GM12891 (cell line): ENCODE data around the gene C11orf68.

Experiments used
- DNase-seq: peaks from one replicate; pipeline ENCODE4 v3.0.0; 2011; ENCODE audit warnings: low spot score; ENCODE audit not compliant: insufficient read length
- FAIRE-seq: peaks from 2 replicates; lab custom pipeline; 2011; peaks lifted over from hg19 to GRCh38; lab: Jason Lieb, UNC
- PAX5 ChIP-seq: IDR thresholded peaks from 2 replicates; pipeline ENCODE4 v1.6.1; 2011; ENCODE audit warnings: low read length, moderate library complexity, mild to moderate bottlenecking; ENCODE audit not compliant: insufficient read depth, severe bottlenecking
- POLR2A ChIP-seq: IDR thresholded peaks from 2 replicates; pipeline ENCODE4 v1.6.1; 2011; ENCODE audit warnings: low read depth, low read length, control low read depth
- POLR2AphosphoS5 ChIP-seq: IDR thresholded peaks from 2 replicates; pipeline ENCODE4 v1.6.1; 2011; ENCODE audit warnings: low read depth, low read length, control low read depth
- POU2F2 ChIP-seq: IDR thresholded peaks from 2 replicates; pipeline ENCODE4 v1.6.1; 2011; ENCODE audit warnings: low read depth, mild to moderate bottlenecking, control low read depth, low read length, moderate library complexity
- SPI1 ChIP-seq: IDR thresholded peaks from 2 replicates; pipeline ENCODE4 v1.6.1; 2011; ENCODE audit warnings: low read depth, low read length, control low read depth
- TAF1 ChIP-seq: IDR thresholded peaks from 2 replicates; pipeline ENCODE4 v1.6.1; 2011; ENCODE audit warnings: low read depth, low read length, control low read depth

The C11orf68 gene

DNA sequence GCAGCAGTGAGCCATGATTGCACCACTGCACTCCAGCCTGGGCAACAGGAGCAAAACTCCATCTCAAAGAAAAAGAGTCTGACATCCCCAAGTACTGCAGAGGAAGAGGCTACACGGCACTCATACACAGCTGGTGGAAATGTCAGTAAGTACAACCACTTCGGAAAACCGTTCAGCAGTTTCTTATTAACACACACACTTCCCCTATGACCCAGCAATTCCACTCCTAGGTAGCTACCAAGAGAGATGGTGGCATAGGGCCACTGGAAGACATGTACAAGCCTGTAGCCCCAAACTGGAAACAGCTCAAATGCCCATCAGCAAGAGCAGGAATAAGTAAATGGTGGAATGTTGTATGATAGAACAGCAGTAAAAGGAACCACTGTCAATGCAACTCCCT, 3.7 kb upstream of the C11orf68 start:
- TF ChIP-seq SPI1, result no peak
- TF ChIP-seq PAX5, result no peak
- TF ChIP-seq POLR2A, result no peak
- no peak for TF ChIP-seq POLR2AphosphoS5
- no peak for TF ChIP-seq TAF1
- no peak for TF ChIP-seq POU2F2
- FAIRE-seq (no peak), DNase-seq (no peak)

DNA sequence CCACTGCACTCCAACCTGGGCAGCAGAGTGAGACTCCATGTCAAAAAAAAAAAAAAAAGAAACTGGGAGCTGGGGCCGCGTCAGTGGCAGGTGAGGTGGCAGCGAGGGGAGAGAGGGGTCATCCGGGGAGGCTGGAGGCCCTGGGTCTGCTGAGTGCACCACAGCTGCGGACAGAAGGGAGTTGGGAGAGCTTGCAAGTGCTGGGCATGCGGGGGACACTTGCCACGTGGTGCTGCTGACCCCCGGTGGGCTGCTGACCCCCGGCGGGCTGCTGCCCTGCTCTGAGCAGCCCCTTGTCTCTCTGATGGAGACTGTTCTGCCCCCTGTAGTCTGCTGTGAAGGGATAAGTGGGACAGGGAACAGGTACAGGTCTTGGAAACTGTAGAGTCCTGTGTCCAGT, 3.0 kb upstream of the C11orf68 start:
- no peak for FAIRE-seq
- TF ChIP-seq SPI1 (no peak), POLR2AphosphoS5 (no peak), POU2F2 (no peak), TAF1 (no peak), POLR2A (no peak), PAX5 (no peak)
- no peak for DNase-seq

DNA sequence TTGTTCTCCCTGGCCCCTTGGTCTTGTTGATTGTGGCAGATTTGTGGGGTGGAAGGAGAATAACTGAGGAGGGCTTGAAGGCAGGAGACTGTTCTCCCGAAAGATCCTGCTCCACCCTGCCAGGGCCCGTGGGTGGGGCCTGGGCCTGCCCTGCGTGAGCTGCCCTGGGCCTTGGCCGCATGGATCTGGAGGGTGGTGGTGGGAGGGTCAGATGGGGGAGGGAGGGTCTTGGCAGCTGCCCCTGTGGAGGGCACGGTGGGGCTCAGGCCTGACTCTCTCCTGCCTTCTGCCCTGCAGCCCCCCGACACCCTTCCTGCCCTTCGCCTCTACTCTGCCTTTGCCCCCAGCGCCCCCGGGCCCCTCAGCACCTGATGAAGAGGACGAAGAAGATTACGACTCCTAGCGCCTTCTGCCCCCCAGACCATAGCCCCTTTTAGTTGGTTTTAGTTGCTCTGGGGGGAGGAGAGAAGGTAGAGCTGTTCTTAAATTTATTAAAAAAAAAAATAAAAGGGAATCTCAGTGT, 2.2 kb upstream of the C11orf68 start:
- TF ChIP-seq POLR2AphosphoS5 (no peak), POLR2A (no peak)
- FAIRE-seq (no peak), DNase-seq (no peak)

DNA sequence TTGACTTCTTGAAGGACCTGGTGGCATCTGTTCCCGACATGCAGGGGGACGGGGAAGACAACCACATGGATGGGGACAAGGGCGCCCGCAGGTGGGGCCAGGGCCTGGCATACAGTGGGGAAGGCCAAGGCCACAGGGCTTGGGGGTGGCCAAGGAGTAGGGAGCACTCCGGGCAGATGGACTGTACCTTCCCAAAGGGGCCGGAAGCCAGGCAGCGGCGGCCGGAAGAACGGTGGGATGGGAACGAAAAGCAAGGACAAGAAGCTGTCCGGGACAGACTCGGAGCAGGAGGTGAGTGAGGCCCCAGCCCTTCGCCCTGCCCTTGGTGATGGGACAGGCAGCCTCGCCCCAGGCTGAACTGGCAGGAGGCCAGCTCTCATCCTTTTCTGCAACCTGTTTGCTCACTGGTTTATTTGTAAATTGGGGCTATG, 1.5 kb upstream of the C11orf68 start:
- FAIRE-seq, result no peak
- TF ChIP-seq POLR2A (no peak), TAF1 (no peak)
- DNase-seq, result no peak

DNA sequence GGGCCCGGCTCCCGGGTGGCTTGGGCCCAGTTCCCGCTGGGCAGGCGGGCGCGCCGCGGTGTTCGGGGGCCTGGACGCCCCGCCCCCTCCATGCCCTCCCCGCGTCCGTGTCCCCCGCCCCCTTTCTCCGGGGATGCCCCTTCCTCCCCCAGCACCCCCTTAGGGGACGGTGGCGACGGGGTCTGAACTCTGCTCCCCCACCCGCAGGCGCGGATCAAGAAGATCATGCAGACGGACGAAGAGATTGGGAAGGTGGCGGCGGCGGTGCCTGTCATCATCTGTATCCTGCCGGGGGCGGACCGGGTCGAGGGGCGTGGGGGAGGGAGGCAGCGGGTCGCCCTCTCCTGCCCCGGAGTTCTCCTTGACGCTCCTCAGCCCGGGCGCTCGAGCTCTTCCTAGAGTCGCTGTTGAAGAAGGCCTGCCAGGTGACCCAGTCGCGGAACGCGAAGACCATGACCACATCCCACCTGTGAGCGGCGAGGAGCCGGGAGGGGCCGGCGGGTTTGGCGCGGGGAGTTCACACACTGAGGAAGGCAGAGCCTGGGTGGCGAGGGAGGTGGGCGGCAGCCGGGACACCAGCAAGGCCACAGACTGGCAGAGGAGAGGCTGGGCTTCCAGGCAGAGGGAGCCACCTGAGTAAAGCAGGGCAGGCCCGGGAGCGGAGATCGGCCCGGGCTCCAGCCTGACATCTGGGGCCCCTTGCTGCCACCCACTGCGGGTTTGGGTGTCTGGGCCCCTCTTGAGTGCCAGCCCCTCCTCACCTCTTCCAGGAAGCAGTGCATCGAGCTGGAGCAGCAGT, 910 bp upstream of the C11orf68 start:
- no peak for TF ChIP-seq SPI1
- TF ChIP-seq TAF1, result no peak
- TF ChIP-seq POLR2AphosphoS5, result no peak
- TF ChIP-seq PAX5, result no peak
- no peak for TF ChIP-seq POU2F2
- DNase-seq, result peak; percentile 70
- FAIRE-seq, result no peak

DNA sequence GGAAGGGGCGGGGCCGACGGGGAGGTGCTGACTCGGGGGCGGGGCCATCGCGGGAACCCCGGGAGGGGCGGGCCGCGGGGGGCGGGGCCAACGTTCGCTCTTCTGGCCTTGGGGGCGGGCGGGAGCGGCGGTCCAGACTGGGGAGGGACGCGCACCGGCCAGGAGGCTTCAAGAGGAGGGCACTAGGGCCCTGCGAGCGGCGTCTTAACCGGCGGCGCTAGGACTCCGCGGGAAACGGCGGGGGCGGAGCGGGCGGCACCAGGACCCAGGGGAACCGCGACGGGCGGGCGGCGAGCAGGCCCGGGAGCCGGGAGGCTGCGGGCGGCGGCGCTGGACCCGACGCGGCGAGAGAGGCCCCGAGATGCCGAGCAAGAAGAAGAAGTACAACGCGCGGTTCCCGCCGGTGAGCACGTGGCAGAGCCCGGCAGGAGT, 295 bp upstream of the C11orf68 start, which contains the start of gene DRAP1:
DRAP1 (plus strand) TSS at position 286 of the 432 bp plus-strand sequence; CDS start at position 362, 76 bp downstream.
- FAIRE-seq, result peak; percentile 96
- DNase-seq, result peak; percentile 98
- TF ChIP-seq PAX5 (peak; percentile 65), POLR2A (no peak), SPI1 (no peak), POU2F2 (0 out of 2 replicates have a peak, but pooled peaks have one; percentile 53), TAF1 (peak; percentile 37; the same call in 1 of the 2 replicates), POLR2AphosphoS5 (no peak)

DNA sequence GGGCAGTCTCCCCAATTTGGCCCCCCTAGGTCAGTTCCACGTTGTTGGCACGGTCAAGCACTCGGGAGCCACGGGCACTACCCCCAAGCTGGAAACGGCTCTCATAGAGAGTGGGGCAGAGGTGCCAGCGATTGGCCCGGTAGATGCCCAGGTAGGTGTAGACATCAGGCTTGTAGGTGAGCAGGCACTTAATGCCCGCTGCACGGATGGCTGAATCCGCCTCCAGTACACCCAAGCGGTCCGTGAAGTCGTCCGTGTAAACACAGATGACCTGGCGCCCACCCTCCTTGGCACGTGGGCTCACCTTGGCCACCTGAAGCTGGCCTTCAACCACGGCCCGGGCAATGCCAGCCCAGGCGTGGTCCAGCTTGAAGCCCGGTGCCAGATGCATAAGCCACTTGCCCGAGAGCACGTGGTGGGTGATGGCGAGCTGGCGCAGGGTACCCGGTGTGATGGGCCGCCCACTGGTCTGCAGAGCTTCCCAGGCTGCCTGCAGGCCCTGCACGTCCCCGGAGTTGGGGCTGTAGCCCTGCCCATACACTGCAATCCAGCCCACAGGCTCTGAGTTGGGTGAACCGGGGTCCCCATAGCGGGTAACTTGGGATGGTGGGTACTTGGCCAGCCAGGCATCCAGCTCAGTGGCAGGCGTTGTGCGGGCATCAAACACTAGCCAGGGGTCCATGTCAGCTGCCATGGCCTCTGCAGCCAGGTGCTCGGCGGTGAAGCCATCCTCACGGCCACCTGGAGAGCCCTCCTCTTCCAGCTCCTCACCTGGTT, 1.2 kb downstream of the C11orf68 start:
- DNase-seq (no peak), FAIRE-seq (no peak)
- TF ChIP-seq TAF1, result no peak
- TF ChIP-seq PAX5, result no peak
- no peak for TF ChIP-seq POLR2AphosphoS5
- no peak for TF ChIP-seq POU2F2
- TF ChIP-seq POLR2A, result no peak

DNA sequence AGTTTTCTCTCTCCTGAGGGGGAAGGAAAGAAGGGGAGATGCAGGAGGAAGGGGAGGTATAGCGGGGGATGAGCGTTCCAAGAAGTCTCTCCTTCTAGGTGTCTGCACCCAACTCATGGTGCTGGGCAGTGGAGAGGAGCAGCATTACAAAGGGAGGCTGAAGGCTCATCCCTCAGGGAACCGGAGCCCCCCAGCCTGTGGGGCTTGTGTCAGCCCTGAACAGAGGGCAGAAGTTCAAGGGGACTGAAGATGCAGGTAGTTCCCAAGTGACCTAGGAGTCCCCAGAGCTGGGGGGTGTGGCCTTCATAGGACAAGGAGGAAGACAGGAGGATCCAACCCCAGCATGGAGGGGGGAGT, 1.8 kb downstream of the C11orf68 start:
- DNase-seq (no peak), FAIRE-seq (no peak)
- TF ChIP-seq POLR2AphosphoS5 (no peak), SPI1 (no peak), TAF1 (no peak)

DNA sequence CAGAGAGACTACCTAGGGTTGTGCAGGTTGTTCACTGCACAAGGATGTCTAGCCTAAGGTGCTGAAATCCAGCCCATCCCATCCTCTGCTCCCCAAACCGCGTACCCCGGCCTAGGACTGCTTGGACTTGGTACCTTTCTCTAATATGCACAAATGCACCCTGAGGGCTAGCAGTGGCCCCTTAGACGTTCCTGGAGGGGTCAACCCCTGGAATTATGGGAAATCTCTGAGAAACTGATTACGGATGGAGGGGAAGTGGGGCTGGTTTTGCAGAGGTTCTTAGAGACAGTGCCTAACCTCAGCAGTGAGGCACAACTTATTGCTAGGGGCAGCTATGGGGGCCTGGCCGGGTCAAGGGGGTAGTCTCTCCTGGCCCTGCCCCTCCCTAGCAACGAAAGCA, 2.5 kb downstream of the C11orf68 start:
- no peak for FAIRE-seq
- no peak for DNase-seq
- TF ChIP-seq SPI1 (no peak), TAF1 (no peak), POU2F2 (no peak)

DNA sequence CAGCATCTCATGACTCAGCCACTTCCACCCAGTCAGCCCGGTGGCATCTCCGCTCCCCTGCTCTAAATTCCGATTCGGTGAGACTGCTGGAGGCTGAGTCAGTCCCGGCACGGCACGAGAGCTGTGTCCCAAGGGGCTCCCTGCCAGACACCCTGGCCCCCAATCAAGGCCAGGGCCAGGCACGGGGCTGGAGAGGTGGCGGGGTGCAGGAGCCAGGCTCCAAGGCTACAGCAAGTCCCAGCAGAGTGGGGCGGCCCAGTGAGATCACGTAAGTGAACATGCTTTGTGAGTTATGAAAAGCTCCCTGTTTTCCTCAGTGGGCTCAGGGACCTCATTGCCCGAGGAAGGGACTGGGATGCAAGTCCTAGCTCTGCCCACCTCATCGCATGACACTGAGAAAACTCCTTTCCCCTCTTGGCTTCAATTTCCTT, 3.0 kb downstream of the C11orf68 start:
- peak; percentile 43; the same call in 1 of the 2 replicates for TF ChIP-seq POLR2A
- TF ChIP-seq SPI1, result no peak
- DNase-seq, result no peak
- FAIRE-seq, result no peak
